ENCODE data around the gene VSX1.

VSX1 gene

GRCh38 chr20:25100914-25101313, 19.0 kb upstream of the VSX1 start:
- Histone ChIP-seq H3K9me3 (ENCODE audit: control extremely low read depth in 1 of 5, control insufficient read depth in 4 of 5, insufficient read depth in 2 of 5, low read depth in 1 of 5, low read length in 4 of 5) (no peaks in the 10 kb centered on the region), H3K27me3 (replicated peaks in 2 of 5; ENCODE audit: control insufficient read depth in 4 of 5, insufficient read depth in 5 of 5, low read length in 4 of 5) (peaks cover 2 to 13% (median 9%) of the 10 kb centered on the region in 5 experiments), H3K4me1 (ENCODE audit: control extremely low read depth in 1 of 4, control insufficient read depth in 4 of 4, insufficient read depth in 4 of 4, low read length in 3 of 4) (no peaks in the 10 kb centered on the region), H3K4me3 (ENCODE audit: control insufficient read depth in 1 of 7, extremely low read depth in 1 of 7, insufficient read depth in 4 of 7, low read depth in 2 of 7, low read length in 6 of 7) (no peak overlapping the region), H3K36me3 (ENCODE audit: control insufficient read depth in 4 of 4, insufficient read depth in 4 of 4, low read length in 3 of 4) (no peaks in the 10 kb centered on the region), H3K27ac (ENCODE audit: insufficient read depth in 1 of 2, low read depth in 1 of 2, low read length in 2 of 2, poor library complexity in 1 of 2, severe bottlenecking in 2 of 2) (no peak overlapping the region)
- POLR2A ChIA-PET, result no interaction called here
- 100% methylated on average over 3 of the region's 3 CpGs for WGBS (ENCODE audit: insufficient coverage)
- CTCF ChIA-PET, result no interaction called here
- DNase-seq, result no peak

DNA sequence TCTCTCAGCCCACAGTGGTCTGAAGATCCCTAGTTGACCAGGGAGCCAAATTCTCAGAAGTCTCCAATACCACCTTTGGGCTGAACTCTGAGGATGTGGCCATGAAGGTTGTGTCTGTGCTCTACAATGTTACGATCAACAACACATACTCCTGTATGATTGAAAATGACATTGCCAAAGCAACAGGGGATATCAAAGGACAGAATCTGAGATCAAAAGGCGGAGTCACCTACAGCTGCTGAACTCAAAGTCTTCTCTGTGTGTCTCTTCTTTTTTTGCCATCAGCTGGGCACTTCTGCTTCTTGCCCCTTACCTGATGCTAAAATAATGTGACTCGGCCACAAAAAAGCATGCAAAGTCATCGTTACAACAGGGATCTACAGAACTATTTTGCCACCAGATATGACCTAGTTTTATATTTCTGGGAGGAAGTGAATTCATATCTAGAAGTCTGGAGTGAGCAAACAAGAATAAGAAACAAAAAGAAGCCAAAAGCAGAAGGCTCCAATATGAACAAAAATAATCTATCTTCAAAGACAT, 17.7 kb upstream of the VSX1 start:
- no peak overlapping the region for H3K4me3 ChIP-seq (ENCODE audit: control insufficient read depth in 1 of 7, extremely low read depth in 1 of 7, insufficient read depth in 4 of 7, low read depth in 2 of 7, low read length in 6 of 7)
- 95% methylated on average over 2 of the region's 4 CpGs for WGBS (ENCODE audit: insufficient coverage)
- ChIA-PET POLR2A (no interaction called here), CTCF (no interaction called here)
- peak in 2 of 3 donors; percentile 35 to 56 for DNase-seq
- H3K9me3 ChIP-seq (ENCODE audit: control extremely low read depth in 1 of 5, control insufficient read depth in 4 of 5, insufficient read depth in 2 of 5, low read depth in 1 of 5, low read length in 4 of 5), result no peaks in the 10 kb centered on the region
- H3K27ac ChIP-seq (ENCODE audit: insufficient read depth in 1 of 2, low read depth in 1 of 2, low read length in 2 of 2, poor library complexity in 1 of 2, severe bottlenecking in 2 of 2), result no peak overlapping the region
- H3K36me3 ChIP-seq (ENCODE audit: control insufficient read depth in 4 of 4, insufficient read depth in 4 of 4, low read length in 3 of 4), result no peaks in the 10 kb centered on the region
- no peaks in the 10 kb centered on the region for H3K4me1 ChIP-seq (ENCODE audit: control extremely low read depth in 1 of 4, control insufficient read depth in 4 of 4, insufficient read depth in 4 of 4, low read length in 3 of 4)
- peaks cover 2 to 13% (median 9%) of the 10 kb centered on the region in 5 experiments for H3K27me3 ChIP-seq (replicated peaks in 2 of 5; ENCODE audit: control insufficient read depth in 4 of 5, insufficient read depth in 5 of 5, low read length in 4 of 5)

DNA sequence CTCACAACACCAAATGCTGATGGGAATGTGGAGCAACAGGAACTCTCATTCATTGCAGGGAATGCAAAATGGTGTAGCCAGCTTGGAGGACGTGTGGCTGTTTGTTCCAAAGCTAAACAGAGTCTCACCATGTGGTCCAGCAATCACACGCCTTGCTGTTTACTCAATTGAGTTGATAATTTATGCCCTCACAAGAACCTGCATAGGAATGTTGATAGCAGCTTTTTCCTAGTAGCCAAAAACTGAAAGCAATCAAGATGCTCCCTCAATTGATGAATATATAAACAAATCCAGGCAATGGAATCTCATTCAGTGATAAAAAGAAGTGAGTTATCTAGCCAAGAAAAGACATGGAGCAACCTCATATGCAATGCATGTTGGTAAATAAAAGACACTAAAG, 15.6 kb upstream of the VSX1 start:
- 50% methylated on average over 2 of the region's 2 CpGs for WGBS (ENCODE audit: insufficient coverage)
- ChIA-PET POLR2A (no interaction called here), CTCF (no interaction called here)
- H3K36me3 ChIP-seq (ENCODE audit: control insufficient read depth in 4 of 4, insufficient read depth in 4 of 4, low read length in 3 of 4), result no peaks in the 10 kb centered on the region
- H3K4me1 ChIP-seq (ENCODE audit: control extremely low read depth in 1 of 4, control insufficient read depth in 4 of 4, insufficient read depth in 4 of 4, low read length in 3 of 4), result no peaks in the 10 kb centered on the region
- H3K27ac ChIP-seq (ENCODE audit: insufficient read depth in 1 of 2, low read depth in 1 of 2, low read length in 2 of 2, poor library complexity in 1 of 2, severe bottlenecking in 2 of 2), result no peak overlapping the region
- H3K9me3 ChIP-seq (ENCODE audit: control extremely low read depth in 1 of 5, control insufficient read depth in 4 of 5, insufficient read depth in 2 of 5, low read depth in 1 of 5, low read length in 4 of 5), result no peaks in the 10 kb centered on the region
- no peak for DNase-seq
- peaks cover 2 to 9% (median 6%) of the 10 kb centered on the region in 5 experiments for H3K27me3 ChIP-seq (replicated peaks in 2 of 5; ENCODE audit: control insufficient read depth in 4 of 5, insufficient read depth in 5 of 5, low read length in 4 of 5)
- no peak overlapping the region for H3K4me3 ChIP-seq (ENCODE audit: control insufficient read depth in 1 of 7, extremely low read depth in 1 of 7, insufficient read depth in 4 of 7, low read depth in 2 of 7, low read length in 6 of 7)

- Histone ChIP-seq H3K36me3 (ENCODE audit: control insufficient read depth in 4 of 4, insufficient read depth in 4 of 4, low read length in 3 of 4) (no peaks in the 10 kb centered on the region), H3K27me3 (replicated peaks in 2 of 5; ENCODE audit: control insufficient read depth in 4 of 5, insufficient read depth in 5 of 5, low read length in 4 of 5) (peaks cover 2 to 17% (median 13%) of the 10 kb centered on the region in 5 experiments), H3K4me1 (ENCODE audit: control extremely low read depth in 1 of 4, control insufficient read depth in 4 of 4, insufficient read depth in 4 of 4, low read length in 3 of 4) (peaks cover 0 to 14% (median 0%) of the 10 kb centered on the region in 4 experiments), H3K9me3 (ENCODE audit: control extremely low read depth in 1 of 5, control insufficient read depth in 4 of 5, insufficient read depth in 2 of 5, low read depth in 1 of 5, low read length in 4 of 5) (no peaks in the 10 kb centered on the region), H3K4me3 (ENCODE audit: control insufficient read depth in 1 of 7, extremely low read depth in 1 of 7, insufficient read depth in 4 of 7, low read depth in 2 of 7, low read length in 6 of 7) (no peak overlapping the region), H3K27ac (ENCODE audit: insufficient read depth in 1 of 2, low read depth in 1 of 2, low read length in 2 of 2, poor library complexity in 1 of 2, severe bottlenecking in 2 of 2) (no peak overlapping the region)
- ChIA-PET CTCF (interaction anchor here (1.1 to 2.0 kb wide), 6 partner anchors 9 to 102 kb away, joined by 3 to 9 read pairs (median 4); partner anchors contain the start of gene VSX1), POLR2A (no interaction called here)
- 44% methylated on average over 11 of the region's 14 CpGs for WGBS (ENCODE audit: insufficient coverage)
- DNase-seq, result peak; percentile 29 to 90 (median 86)
These were observed 8.8 kb upstream of the VSX1 start for GRCh38 chr20:25090492-25091429.

- H3K4me3 ChIP-seq (ENCODE audit: control insufficient read depth in 1 of 7, extremely low read depth in 1 of 7, insufficient read depth in 4 of 7, low read depth in 2 of 7, low read length in 6 of 7), result no peak overlapping the region
- no peaks in the 10 kb centered on the region for H3K36me3 ChIP-seq (ENCODE audit: control insufficient read depth in 4 of 4, insufficient read depth in 4 of 4, low read length in 3 of 4)
- no peak for DNase-seq
- peaks cover 0 to 17% (median 2%) of the 10 kb centered on the region in 4 experiments for H3K4me1 ChIP-seq (ENCODE audit: control extremely low read depth in 1 of 4, control insufficient read depth in 4 of 4, insufficient read depth in 4 of 4, low read length in 3 of 4)
- ChIA-PET CTCF (interaction anchor here (1.3 to 2.0 kb wide), 2 partner anchors 12 to 95 kb away, joined by 5 to 9 read pairs; no protein-coding TSS in a partner anchor), POLR2A (interaction anchor here (0.7 kb wide), 1 partner anchor 885 kb away, joined by 3 read pairs; no protein-coding TSS in a partner anchor)
- peaks cover 0 to 3% (median 0%) of the 10 kb centered on the region in 5 experiments for H3K9me3 ChIP-seq (ENCODE audit: control extremely low read depth in 1 of 5, control insufficient read depth in 4 of 5, insufficient read depth in 2 of 5, low read depth in 1 of 5, low read length in 4 of 5)
- H3K27me3 ChIP-seq (replicated peaks in 2 of 5; ENCODE audit: control insufficient read depth in 4 of 5, insufficient read depth in 5 of 5, low read length in 4 of 5), result peaks cover 2 to 28% (median 17%) of the 10 kb centered on the region in 5 experiments
- 97% methylated on average over 12 of the region's 12 CpGs for WGBS (ENCODE audit: insufficient coverage)
- no peak overlapping the region for H3K27ac ChIP-seq (ENCODE audit: insufficient read depth in 1 of 2, low read depth in 1 of 2, low read length in 2 of 2, poor library complexity in 1 of 2, severe bottlenecking in 2 of 2)
These were observed 7.7 kb upstream of the VSX1 start for GRCh38 chr20:25089662-25090061.

- peaks cover 0 to 3% (median 0%) of the 10 kb centered on the region in 5 experiments for H3K9me3 ChIP-seq (ENCODE audit: control extremely low read depth in 1 of 5, control insufficient read depth in 4 of 5, insufficient read depth in 2 of 5, low read depth in 1 of 5, low read length in 4 of 5)
- H3K36me3 ChIP-seq (ENCODE audit: control insufficient read depth in 4 of 4, insufficient read depth in 4 of 4, low read length in 3 of 4), result no peaks in the 10 kb centered on the region
- no peak overlapping the region for H3K27ac ChIP-seq (ENCODE audit: insufficient read depth in 1 of 2, low read depth in 1 of 2, low read length in 2 of 2, poor library complexity in 1 of 2, severe bottlenecking in 2 of 2)
- H3K4me1 ChIP-seq (ENCODE audit: control extremely low read depth in 1 of 4, control insufficient read depth in 4 of 4, insufficient read depth in 4 of 4, low read length in 3 of 4), result peaks cover 0 to 22% (median 4%) of the 10 kb centered on the region in 4 experiments
- H3K27me3 ChIP-seq (replicated peaks in 2 of 5; ENCODE audit: control insufficient read depth in 4 of 5, insufficient read depth in 5 of 5, low read length in 4 of 5), result peaks cover 2 to 34% (median 23%) of the 10 kb centered on the region in 5 experiments
- no peak for DNase-seq
- ChIA-PET POLR2A (interaction anchor here (0.7 kb wide), 1 partner anchor 884 kb away, joined by 3 read pairs; no protein-coding TSS in a partner anchor), CTCF (interaction anchor here (2.0 kb wide), 1 partner anchor 11 kb away, joined by 9 read pairs; no protein-coding TSS in a partner anchor)
- no peak overlapping the region for H3K4me3 ChIP-seq (ENCODE audit: control insufficient read depth in 1 of 7, extremely low read depth in 1 of 7, insufficient read depth in 4 of 7, low read depth in 2 of 7, low read length in 6 of 7)
These were observed 7.2 kb upstream of the VSX1 start for GRCh38 chr20:25089096-25089495.

DNA sequence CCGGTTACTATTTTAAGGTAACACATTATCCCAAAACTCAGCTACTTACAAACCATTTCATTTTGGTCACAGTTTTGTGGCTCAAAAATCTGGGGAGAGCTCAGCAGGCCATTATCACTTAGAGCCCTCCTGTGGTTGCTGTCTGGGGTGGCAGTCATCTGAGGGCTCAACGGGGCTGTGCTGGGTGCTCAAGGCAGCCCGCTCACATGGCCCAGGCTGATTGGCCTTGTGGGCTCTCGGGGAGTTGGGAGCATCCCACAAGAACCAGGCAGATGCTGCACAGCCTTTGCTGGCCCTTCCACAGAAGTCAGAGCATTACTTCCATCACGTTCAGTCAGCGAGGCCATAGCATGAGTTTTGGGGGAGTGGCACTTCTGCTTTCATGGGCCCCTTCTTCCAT, 6.3 kb upstream of the VSX1 start:
- Histone ChIP-seq H3K27me3 (replicated peaks in 2 of 5; ENCODE audit: control insufficient read depth in 4 of 5, insufficient read depth in 5 of 5, low read length in 4 of 5) (peaks cover 2 to 42% (median 31%) of the 10 kb centered on the region in 5 experiments), H3K9me3 (ENCODE audit: control extremely low read depth in 1 of 5, control insufficient read depth in 4 of 5, insufficient read depth in 2 of 5, low read depth in 1 of 5, low read length in 4 of 5) (peaks cover 0 to 3% (median 0%) of the 10 kb centered on the region in 5 experiments), H3K36me3 (ENCODE audit: control insufficient read depth in 4 of 4, insufficient read depth in 4 of 4, low read length in 3 of 4) (no peaks in the 10 kb centered on the region), H3K4me3 (ENCODE audit: control insufficient read depth in 1 of 7, extremely low read depth in 1 of 7, insufficient read depth in 4 of 7, low read depth in 2 of 7, low read length in 6 of 7) (no peak overlapping the region), H3K27ac (ENCODE audit: insufficient read depth in 1 of 2, low read depth in 1 of 2, low read length in 2 of 2, poor library complexity in 1 of 2, severe bottlenecking in 2 of 2) (no peak overlapping the region), H3K4me1 (ENCODE audit: control extremely low read depth in 1 of 4, control insufficient read depth in 4 of 4, insufficient read depth in 4 of 4, low read length in 3 of 4) (peaks cover 0 to 27% (median 10%) of the 10 kb centered on the region in 4 experiments)
- ChIA-PET POLR2A (no interaction called here), CTCF (no interaction called here)
- WGBS (ENCODE audit: insufficient coverage), result 89% methylated on average over 2 of the region's 6 CpGs
- DNase-seq, result no peak

Measured in common myeloid progenitor, CD34-positive (primary cell).